SU-DHL-6 (cell line): ENCODE results near the gene FRAT2.

Experiments
- EZH2phosphoT487 ChIP-seq: fragments of 200-600 bp; sonication (generic), shearing (Covaris generic); conservative IDR thresholded peaks from 2 replicates; pipeline ENCODE4 v1.6.1; 2018; ENCODE audit warnings: mild to moderate bottlenecking, antibody characterized with exemption, low read length, moderate library complexity, mixed read lengths
- TF ChIP-seq, protein P1 (sequence below): fragments of 200-600 bp; sonication (generic); IDR thresholded peaks from one replicate; pipeline ENCODE4 v1.5.1; 2017; ENCODE audit warnings: antibody characterized with exemption, mild to moderate bottlenecking, low read length, moderate library complexity; ENCODE audit not compliant: insufficient read depth, poor library complexity, severe bottlenecking

DNA sequence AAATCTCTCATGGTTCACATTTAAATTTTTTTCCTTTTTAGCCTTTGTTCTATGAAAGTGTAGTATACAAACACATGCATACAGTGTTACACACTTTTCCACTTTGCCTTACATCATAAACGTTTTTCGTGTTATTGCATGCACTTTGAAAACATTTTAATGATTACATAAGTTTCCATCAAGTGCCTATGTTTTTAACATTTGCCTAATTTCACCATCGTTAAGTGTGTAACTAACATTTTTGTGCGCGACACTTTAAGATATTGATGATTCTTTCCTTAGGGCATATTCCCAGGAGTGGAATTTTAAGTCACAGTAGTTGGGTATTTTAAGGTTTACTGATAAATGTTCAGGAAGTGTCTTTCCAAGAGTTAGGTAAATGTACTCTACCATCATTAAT, 1.5 kb upstream of the FRAT2 start:
- TF ChIP-seq, protein P1, sequence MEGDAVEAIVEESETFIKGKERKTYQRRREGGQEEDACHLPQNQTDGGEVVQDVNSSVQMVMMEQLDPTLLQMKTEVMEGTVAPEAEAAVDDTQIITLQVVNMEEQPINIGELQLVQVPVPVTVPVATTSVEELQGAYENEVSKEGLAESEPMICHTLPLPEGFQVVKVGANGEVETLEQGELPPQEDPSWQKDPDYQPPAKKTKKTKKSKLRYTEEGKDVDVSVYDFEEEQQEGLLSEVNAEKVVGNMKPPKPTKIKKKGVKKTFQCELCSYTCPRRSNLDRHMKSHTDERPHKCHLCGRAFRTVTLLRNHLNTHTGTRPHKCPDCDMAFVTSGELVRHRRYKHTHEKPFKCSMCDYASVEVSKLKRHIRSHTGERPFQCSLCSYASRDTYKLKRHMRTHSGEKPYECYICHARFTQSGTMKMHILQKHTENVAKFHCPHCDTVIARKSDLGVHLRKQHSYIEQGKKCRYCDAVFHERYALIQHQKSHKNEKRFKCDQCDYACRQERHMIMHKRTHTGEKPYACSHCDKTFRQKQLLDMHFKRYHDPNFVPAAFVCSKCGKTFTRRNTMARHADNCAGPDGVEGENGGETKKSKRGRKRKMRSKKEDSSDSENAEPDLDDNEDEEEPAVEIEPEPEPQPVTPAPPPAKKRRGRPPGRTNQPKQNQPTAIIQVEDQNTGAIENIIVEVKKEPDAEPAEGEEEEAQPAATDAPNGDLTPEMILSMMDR: no peak
- no peak for TF ChIP-seq EZH2phosphoT487
